Measurements from ENCODE around the gene RPL39. TPM values are rescaled to one million over a fixed set of nuclear protein-coding genes. Genes with fewer than 3 reads are reported as not detected.
"Not testable (repeated sequence)": the region's sequence is repeated elsewhere in the genome, so short reads cannot be mapped to it uniquely, and the experiment has no call there.

RPL39 gene
- total RNA-seq, 1 donor from 2014 or later, result 6,835 TPM

- H3K4me3 ChIP-seq (ENCODE audit: low read length in 3 of 3), result no peak overlapping the region
- H3K27ac ChIP-seq (ENCODE audit: low read depth, low read length), result no peak overlapping the region
- peaks cover 0 to 5% (median 0%) of the 10 kb centered on the region in 3 donors for H3K4me1 ChIP-seq (ENCODE audit: control insufficient read depth in 3 of 3, insufficient read depth in 3 of 3, low read length in 3 of 3)
- H3K9ac ChIP-seq (ENCODE audit: low read depth in 1 of 3, low read length in 3 of 3), result no peak overlapping the region
- H3K9me3 ChIP-seq (ENCODE audit: control insufficient read depth in 3 of 3, low read length in 3 of 3), result no peaks in the 10 kb centered on the region
- peaks cover 11 to 20% (median 15%) of the 10 kb centered on the region in 3 donors for H3K27me3 ChIP-seq (ENCODE audit: control insufficient read depth in 3 of 3, insufficient read depth in 3 of 3, low read length in 3 of 3)
- no peaks in the 10 kb centered on the region for H3K36me3 ChIP-seq (ENCODE audit: control insufficient read depth in 3 of 3, insufficient read depth in 3 of 3, low read length in 3 of 3)
Observed at GRCh38 chrX:119755981-119756533, 35.4 kb downstream of the RPL39 start.

- H3K4me3 ChIP-seq (ENCODE audit: low read length in 3 of 3), result no peak overlapping the region
- peaks cover 0 to 9% (median 1%) of the 10 kb centered on the region in 3 donors for H3K27me3 ChIP-seq (ENCODE audit: control insufficient read depth in 3 of 3, insufficient read depth in 3 of 3, low read length in 3 of 3)
- H3K36me3 ChIP-seq (ENCODE audit: control insufficient read depth in 3 of 3, insufficient read depth in 3 of 3, low read length in 3 of 3), result no peaks in the 10 kb centered on the region
- no peak overlapping the region for H3K27ac ChIP-seq (ENCODE audit: low read depth, low read length)
- H3K4me1 ChIP-seq (ENCODE audit: control insufficient read depth in 3 of 3, insufficient read depth in 3 of 3, low read length in 3 of 3), result no peaks in the 10 kb centered on the region
- no peaks in the 10 kb centered on the region for H3K9me3 ChIP-seq (ENCODE audit: control insufficient read depth in 3 of 3, low read length in 3 of 3)
- H3K9ac ChIP-seq (ENCODE audit: low read depth in 1 of 3, low read length in 3 of 3), result no peak overlapping the region
Observed at GRCh38 chrX:119753639-119754257, 37.7 kb downstream of the RPL39 start.

GRCh38 chrX:119753001-119753400 lies 38.4 kb downstream of the RPL39 start:
- peaks cover 0 to 9% (median 0%) of the 10 kb centered on the region in 3 donors for H3K27me3 ChIP-seq (ENCODE audit: control insufficient read depth in 3 of 3, insufficient read depth in 3 of 3, low read length in 3 of 3)
- no peak overlapping the region for H3K9ac ChIP-seq (ENCODE audit: low read depth in 1 of 3, low read length in 3 of 3)
- no peak overlapping the region for H3K4me3 ChIP-seq (ENCODE audit: low read length in 3 of 3)
- H3K9me3 ChIP-seq (ENCODE audit: control insufficient read depth in 3 of 3, low read length in 3 of 3), result no peaks in the 10 kb centered on the region
- no peaks in the 10 kb centered on the region for H3K4me1 ChIP-seq (ENCODE audit: control insufficient read depth in 3 of 3, insufficient read depth in 3 of 3, low read length in 3 of 3)
- H3K27ac ChIP-seq (ENCODE audit: low read depth, low read length), result no peak overlapping the region
- no peaks in the 10 kb centered on the region for H3K36me3 ChIP-seq (ENCODE audit: control insufficient read depth in 3 of 3, insufficient read depth in 3 of 3, low read length in 3 of 3)

GRCh38 chrX:119750751-119751150 lies 40.7 kb downstream of the RPL39 start:
- not testable (repeated sequence) for H3K9me3 ChIP-seq (ENCODE audit: control insufficient read depth in 3 of 3, low read length in 3 of 3); H3K36me3 ChIP-seq (ENCODE audit: control insufficient read depth in 3 of 3, insufficient read depth in 3 of 3, low read length in 3 of 3); H3K27me3 ChIP-seq (ENCODE audit: control insufficient read depth in 3 of 3, insufficient read depth in 3 of 3, low read length in 3 of 3); H3K27ac ChIP-seq (ENCODE audit: low read depth, low read length); H3K4me3 ChIP-seq (ENCODE audit: low read length in 3 of 3); H3K9ac ChIP-seq (ENCODE audit: low read depth in 1 of 3, low read length in 3 of 3); H3K4me1 ChIP-seq (ENCODE audit: control insufficient read depth in 3 of 3, insufficient read depth in 3 of 3, low read length in 3 of 3)

- H3K27ac ChIP-seq (ENCODE audit: low read depth, low read length), result not testable (repeated sequence)
Observed at GRCh38 chrX:119750131-119750530, 41.3 kb downstream of the RPL39 start.

GRCh38 chrX:119745283-119745848 lies 46.1 kb downstream of the RPL39 start:
- H3K36me3 ChIP-seq (ENCODE audit: control insufficient read depth in 3 of 3, insufficient read depth in 3 of 3, low read length in 3 of 3), result no peaks in the 10 kb centered on the region
- no peaks in the 10 kb centered on the region for H3K9me3 ChIP-seq (ENCODE audit: control insufficient read depth in 3 of 3, low read length in 3 of 3)
- no peak overlapping the region for H3K9ac ChIP-seq (ENCODE audit: low read depth in 1 of 3, low read length in 3 of 3)
- H3K27ac ChIP-seq (ENCODE audit: low read depth, low read length), result no peak overlapping the region
- H3K27me3 ChIP-seq (ENCODE audit: control insufficient read depth in 3 of 3, insufficient read depth in 3 of 3, low read length in 3 of 3), result no peaks in the 10 kb centered on the region
- no peaks in the 10 kb centered on the region for H3K4me1 ChIP-seq (ENCODE audit: control insufficient read depth in 3 of 3, insufficient read depth in 3 of 3, low read length in 3 of 3)
- no peak overlapping the region for H3K4me3 ChIP-seq (ENCODE audit: low read length in 3 of 3)

More at GRCh38 chrX:119750131-119750530, 41.3 kb downstream of the RPL39 start:
- not testable (repeated sequence) for H3K4me3 ChIP-seq (ENCODE audit: low read length in 3 of 3); H3K27me3 ChIP-seq (ENCODE audit: control insufficient read depth in 3 of 3, insufficient read depth in 3 of 3, low read length in 3 of 3); H3K9ac ChIP-seq (ENCODE audit: low read depth in 1 of 3, low read length in 3 of 3); H3K9me3 ChIP-seq (ENCODE audit: control insufficient read depth in 3 of 3, low read length in 3 of 3); H3K36me3 ChIP-seq (ENCODE audit: control insufficient read depth in 3 of 3, insufficient read depth in 3 of 3, low read length in 3 of 3); H3K4me1 ChIP-seq (ENCODE audit: control insufficient read depth in 3 of 3, insufficient read depth in 3 of 3, low read length in 3 of 3)

GRCh38 chrX:119738742-119739141 lies 52.7 kb downstream of the RPL39 start:
- no peak overlapping the region for H3K4me3 ChIP-seq (ENCODE audit: low read length in 3 of 3)
- no peak overlapping the region for H3K9ac ChIP-seq (ENCODE audit: low read depth in 1 of 3, low read length in 3 of 3)
- H3K27me3 ChIP-seq (ENCODE audit: control insufficient read depth in 3 of 3, insufficient read depth in 3 of 3, low read length in 3 of 3), result no peaks in the 10 kb centered on the region
- H3K4me1 ChIP-seq (ENCODE audit: control insufficient read depth in 3 of 3, insufficient read depth in 3 of 3, low read length in 3 of 3), result peaks cover 0 to 8% (median 3%) of the 10 kb centered on the region in 3 donors
- no peak overlapping the region for H3K27ac ChIP-seq (ENCODE audit: low read depth, low read length)
- H3K36me3 ChIP-seq (ENCODE audit: control insufficient read depth in 3 of 3, insufficient read depth in 3 of 3, low read length in 3 of 3), result no peaks in the 10 kb centered on the region
- H3K9me3 ChIP-seq (ENCODE audit: control insufficient read depth in 3 of 3, low read length in 3 of 3), result no peaks in the 10 kb centered on the region

Small RNA genes lying within 50 kb of the gene (small RNA-seq; reads per million reads assigned to genes)
- gene SNORA69, result not detected

Other genes starting within 250 kb of the RPL39 start
- 25.1 TPM for gene STEEP1, start 226.2 kb downstream of the RPL39 start, total RNA-seq
- 19.8 TPM for gene UBE2A, start 217.1 kb downstream of the RPL39 start, total RNA-seq
- 3.1 TPM for gene NKRF, start 185.2 kb downstream of the RPL39 start, total RNA-seq
- gene SEPTIN6, start 98.5 kb downstream of the RPL39 start, total RNA-seq, result 13.0 TPM
- 1.6 TPM for gene SOWAHD, start 33.0 kb downstream of the RPL39 start, total RNA-seq
- gene UPF3B, start 61.3 kb upstream of the RPL39 start, total RNA-seq, result 1.6 TPM
- gene RNF113A, start 80.1 kb upstream of the RPL39 start, total RNA-seq, result 9.4 TPM
- gene NDUFA1, start 80.2 kb upstream of the RPL39 start, total RNA-seq, result 122 TPM
- not detected for gene AKAP14, start 104.3 kb upstream of the RPL39 start, total RNA-seq
- gene NKAP, start 152.1 kb upstream of the RPL39 start, total RNA-seq, result 4.2 TPM